ENCODE data around the gene GALNTL6.
"Not testable (repeated sequence)": the region's sequence is repeated elsewhere in the genome, so short reads cannot be mapped to it uniquely, and the experiment has no call there.

The GALNTL6 gene

DNA sequence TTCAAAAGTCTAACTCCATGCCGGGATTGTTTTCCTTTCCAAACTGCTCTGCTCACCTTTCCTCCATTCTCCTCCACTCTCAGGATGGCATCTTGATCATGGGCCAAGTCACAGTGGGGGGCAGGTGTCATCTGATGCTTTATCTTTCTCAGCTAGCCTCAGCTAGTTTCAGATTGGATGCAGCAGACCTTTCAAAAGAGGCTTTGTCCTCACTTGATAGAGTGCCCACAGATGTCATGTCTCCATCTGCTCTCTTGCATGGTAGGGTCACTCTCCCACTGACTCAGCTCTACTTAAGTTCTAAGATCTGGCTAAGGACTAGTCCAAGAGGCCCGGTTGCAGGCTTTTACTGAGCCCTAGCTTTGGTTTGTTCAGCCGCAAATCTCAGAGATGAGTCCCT lies 1013.7 kb downstream of the GALNTL6 start:
- DNase-seq, result no peak

DNA sequence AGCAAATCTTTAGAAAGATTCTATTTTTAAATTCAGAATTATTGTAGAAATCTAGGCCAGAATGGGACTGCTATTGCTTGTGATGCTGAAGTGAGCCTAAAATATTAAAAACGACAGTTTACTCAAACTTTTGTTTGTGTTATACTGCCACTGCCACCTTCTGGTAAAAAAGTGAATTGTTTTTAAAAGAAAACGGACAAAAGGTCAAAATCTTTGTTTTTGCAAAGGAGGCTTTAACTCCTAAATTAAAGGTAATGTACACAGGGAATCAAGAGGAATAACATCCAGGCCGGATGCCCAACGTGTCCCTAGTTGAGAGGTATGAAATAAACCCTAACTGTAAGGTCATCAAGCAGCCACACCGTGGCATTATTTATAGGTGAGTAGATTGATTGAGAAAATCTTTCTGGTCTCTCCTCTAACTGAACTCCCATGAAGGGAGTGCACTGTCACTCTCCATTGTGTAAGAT lies 1017.1 kb downstream of the GALNTL6 start:
- DNase-seq, result no peak

DNA sequence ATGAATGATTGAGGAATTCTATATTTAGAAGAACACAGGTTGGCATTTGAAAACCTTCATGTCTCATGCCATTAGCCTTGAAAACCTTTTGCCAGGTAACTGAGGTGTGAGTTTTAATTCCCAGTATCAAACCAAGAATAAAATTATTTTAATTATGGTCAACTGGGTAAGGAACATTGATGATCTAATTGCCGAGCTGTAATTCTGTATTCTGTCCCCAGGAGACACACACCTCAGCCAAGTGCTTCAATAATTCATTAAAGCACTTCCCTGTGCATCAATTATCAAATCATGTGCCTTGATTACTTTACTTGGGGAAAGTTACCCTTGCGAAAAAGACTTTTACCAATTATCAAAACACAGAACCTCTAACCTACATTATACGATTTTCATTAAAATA lies 1023.5 kb downstream of the GALNTL6 start:
- no peak for DNase-seq

DNA sequence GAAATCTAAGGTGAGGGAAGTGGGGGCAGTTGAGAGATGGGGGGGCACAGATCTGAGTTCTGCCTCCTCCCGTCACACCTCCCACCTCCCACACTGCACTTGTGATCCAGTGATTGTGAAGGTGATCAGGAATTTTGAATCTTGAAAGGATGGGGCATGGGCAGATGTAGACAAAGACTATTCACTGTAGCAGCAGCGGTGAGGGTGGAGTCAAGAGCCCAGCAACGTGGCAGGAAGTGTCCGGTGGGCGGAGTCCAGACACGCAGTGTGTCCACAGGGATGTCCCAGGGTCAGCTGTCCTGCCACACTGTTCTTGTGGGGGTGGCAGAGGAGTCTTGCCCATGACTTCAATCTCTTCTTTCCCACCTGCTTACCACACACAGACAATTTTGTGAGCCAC lies 1024.9 kb downstream of the GALNTL6 start:
- no peak for DNase-seq

DNA sequence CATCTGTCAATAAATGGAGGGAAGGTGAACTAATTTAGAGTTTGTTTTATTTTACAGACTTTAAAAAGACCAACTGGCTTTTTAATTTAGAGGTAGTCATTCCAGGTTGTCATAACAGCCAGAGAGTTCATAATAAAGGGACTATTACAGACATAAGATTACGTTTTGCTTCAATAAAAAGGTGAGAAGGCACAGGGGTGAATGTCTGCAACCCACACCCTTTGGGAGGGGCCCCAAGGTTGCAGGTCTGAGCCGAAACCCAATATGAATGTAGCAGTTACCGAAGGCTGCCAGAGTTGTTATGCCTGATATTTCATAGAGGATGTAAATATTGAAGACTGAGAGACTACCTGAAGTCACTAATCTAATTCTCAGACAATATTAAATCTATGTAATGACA lies 1025.7 kb downstream of the GALNTL6 start:
- DNase-seq, result no peak

DNA sequence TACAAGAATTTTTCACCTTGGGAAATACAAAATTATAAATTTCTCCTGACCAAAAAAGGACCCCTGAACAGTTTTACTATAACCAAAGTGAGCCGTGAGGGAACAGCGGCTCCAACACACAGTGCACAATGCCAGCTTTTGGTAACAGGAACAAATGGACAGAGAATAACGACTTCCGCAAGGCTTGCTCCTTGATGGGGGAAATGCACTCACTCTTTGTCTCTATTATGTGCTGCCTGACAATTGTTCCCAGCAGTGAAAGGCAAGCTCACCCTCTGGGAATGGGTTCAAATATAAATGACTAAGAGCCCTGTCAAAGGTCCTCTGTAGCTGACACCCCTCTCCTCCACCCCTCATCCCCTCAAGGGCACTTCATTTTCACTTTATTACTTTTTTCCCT lies 1029.6 kb downstream of the GALNTL6 start:
- DNase-seq, result no peak

DNA sequence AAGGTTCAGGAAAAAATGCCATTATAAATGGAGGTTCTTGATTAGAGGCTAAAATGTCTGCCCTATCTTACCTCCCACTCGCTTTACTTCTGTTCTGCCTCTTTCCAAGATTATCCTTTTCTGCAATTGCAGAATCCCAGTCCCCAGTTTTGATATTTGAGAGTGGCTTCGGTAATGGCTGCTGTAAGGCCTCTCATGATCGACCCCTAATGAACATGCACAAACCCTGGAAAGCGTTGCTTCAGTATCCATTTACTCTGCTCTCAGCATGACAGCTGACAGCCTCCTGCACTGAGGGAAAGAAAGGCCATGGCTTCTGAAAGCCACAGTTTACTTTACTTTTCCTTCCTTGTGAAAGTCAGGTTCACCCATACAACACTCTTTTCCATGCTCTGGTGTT lies 1030.0 kb downstream of the GALNTL6 start:
- DNase-seq, result no peak

DNA sequence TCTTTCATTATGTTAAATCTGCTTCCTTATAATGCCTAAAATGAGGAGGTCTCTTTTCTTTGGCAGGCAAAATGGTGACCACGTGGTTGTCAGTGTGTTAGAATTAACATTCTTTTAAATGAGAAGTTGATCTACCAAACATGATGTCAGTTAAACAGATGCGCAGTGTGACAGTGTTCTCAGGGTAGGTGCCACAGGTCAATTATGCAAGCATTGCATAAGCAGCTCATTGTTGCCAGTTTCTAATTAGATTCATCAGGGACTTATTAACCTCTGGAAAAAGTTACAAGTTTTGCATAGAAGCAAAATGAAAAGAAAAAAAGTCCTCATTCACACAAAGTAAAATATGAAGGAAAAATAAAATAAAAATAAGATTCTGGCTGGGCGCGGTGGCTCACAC lies 1031.4 kb downstream of the GALNTL6 start:
- DNase-seq, result no peak

DNA sequence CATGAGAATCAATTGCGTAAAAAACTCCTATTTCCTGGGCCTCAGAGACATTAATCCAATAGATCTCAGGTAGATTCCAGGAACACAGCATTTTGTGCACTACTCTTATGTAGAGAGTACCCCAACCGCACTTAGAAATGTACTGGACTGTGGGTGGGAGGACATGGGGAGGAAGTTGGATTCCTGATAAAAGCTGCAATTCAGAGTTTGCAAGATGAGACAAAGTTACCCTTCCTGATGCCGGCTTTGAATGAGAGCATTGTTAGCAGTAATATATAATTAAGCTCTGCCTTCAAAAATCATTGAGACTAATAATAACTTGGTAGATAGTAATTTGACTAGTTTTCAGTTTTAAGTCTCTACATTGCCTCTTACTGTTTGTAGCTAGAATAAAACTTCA lies 1032.1 kb downstream of the GALNTL6 start:
- no peak for DNase-seq

DNA sequence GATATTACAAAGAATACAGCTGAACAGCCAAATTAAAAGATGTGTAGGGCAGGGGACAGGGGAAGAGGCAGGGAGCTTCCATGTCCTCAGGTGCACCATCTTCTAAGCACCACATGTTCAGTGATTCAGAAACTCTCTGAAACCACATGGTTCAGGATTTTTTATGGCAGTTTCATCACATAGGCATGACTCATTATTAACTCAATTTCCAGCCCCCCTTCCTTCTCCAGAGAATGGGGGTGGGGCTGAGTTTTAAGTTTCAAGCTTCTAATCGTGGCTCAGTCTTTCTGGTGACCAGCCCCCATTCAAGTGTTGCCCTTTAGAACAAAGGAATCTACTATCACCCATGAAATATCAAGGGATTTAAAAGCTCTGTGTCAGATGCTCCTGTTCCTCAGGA lies 1037.6 kb downstream of the GALNTL6 start:
- no peak for DNase-seq

DNA sequence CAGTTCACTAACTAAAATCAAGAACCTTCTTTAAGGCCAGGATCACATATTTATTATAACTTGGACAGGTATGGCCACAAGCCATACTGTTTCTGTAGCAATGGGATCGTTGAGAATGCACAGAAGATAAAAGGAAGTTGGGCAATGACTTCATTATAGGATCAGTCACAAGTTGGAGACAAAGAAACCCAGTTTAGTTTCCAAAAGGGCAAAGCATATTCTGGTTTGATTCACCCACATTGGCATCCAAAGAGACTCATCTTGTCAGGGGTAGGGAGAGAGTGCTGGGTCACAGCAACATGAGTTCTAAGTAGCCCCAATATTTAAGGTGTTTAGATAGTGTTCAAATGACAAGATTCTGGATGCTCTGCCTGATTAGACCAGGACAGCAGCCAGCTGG lies 1038.3 kb downstream of the GALNTL6 start:
- no peak for DNase-seq

DNA sequence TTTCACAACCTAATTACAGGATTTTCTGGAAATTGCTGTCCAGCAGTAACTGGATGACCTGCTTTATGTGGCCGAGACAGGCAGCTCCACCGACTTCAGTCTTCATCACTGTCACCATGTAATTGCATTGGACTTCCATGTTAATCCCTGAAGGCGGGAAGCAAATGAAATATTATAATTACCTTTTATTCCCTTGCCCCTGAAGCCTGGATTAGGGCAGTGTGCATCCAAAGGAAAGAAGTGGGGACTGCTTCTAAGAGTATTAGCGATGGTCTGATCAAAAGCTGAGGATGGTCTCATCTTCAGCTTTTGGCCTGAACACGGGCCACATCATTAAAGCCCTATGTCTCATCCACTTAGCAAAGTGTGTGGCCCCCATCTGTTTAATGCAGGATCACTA lies 1043.8 kb downstream of the GALNTL6 start:
- no peak for DNase-seq

DNA sequence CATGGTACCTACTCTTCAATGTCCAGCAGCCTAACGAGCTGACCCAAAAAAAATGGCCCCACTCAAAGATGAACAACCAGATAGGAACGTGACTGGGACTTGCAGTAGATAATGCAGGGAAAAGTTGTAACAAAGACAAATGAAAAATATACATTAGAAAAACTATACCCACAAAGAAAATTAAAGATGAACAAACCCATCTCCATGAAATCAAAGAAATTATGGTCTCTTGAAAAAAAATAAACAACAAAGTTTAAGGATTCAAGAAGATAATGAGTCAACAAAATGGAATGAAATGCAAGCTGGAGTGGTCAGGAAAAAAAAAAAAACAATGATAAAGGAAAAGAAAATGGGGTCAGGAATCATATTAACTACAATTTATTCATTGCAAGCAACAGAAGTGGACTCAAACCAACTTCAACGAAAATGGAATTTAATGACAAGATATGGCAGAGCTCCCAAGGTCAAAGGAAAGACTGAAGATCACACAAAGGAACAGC lies 1045.6 kb downstream of the GALNTL6 start:
- DNase-seq, result no peak

DNA sequence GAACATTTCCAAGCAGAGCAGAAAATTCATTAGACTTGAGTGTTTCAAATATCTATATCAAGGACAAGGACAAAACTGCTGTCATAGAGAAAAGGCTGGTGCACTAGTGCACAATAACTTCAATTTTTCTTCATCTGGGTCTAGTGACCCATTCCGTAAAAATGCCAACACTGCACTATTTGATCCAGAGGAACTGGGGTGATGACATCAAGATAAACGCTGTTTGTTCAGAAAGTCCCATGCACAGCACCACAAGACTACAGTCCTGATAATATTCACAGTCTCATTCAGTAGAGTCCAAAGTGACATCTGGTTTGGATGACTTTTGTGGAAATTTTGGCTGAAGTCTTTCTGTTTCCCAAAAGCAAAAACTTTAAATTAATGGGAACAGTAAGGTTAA lies 1051.9 kb downstream of the GALNTL6 start:
- DNase-seq, result no peak

DNA sequence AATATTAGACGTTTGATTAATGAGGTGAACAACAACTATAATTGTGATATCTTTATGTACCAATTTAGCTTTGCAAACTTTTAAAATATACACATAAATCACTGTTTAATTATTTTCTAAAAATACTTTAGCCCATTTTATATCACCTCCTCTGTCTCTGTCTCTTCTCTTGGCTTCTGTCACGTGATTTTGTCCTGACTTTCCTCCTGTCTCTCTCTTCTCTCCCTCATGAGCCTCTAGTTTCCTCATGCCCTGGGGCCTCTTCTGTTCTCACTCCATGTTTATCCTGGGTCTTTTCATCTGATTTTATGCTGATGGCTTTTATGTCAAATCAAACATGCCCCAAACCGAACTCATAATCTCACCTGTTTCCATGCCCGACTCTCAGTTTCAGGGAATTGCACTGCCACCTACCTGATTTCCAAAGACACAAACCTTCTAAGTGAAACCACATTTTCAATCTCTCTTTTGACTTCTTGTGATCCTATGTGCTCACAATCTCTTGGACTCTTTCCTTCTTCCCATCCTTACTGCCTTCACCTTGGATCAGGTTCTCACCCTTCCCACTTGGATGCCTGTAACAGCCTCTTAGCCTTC lies 1052.4 kb downstream of the GALNTL6 start:
- DNase-seq, result no peak

DNA sequence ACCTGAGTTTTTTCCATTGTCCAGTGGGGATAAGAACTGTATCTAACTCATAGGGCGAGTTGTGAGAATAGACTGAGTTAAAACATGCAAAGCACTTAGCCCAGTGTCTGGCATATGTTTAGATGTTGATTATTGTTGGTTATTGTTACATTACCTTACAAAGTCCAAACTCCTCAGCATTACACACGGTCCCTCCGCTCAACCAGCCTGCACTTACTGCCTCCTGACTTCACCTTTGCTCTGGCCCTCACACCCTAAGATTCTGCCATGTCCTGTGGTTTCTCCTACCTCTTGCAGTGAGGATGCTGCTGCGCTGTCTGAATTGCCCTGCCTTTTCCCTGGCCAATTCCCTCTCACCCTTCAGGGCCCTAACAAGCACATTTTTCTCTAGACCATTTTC lies 1053.2 kb downstream of the GALNTL6 start:
- no peak for DNase-seq

DNA sequence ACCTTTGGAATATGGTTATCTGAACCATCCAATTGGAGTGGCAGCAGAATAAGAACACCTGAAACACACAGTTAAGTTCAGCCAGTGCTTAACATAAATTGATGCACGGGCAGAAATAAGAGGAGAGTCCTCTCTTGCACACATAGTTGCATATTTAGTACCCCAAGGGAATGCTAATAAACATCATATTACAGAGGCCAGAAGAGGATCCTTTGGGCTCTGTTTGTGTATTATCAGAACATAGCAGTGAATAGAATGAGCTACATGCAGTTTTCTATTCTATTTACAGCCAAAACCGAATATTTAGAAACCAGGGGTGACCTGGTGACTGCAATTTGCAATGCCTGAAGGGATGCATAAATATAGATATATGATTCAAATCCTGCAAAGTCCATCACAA lies 1054.6 kb downstream of the GALNTL6 start:
- no peak for DNase-seq

DNA sequence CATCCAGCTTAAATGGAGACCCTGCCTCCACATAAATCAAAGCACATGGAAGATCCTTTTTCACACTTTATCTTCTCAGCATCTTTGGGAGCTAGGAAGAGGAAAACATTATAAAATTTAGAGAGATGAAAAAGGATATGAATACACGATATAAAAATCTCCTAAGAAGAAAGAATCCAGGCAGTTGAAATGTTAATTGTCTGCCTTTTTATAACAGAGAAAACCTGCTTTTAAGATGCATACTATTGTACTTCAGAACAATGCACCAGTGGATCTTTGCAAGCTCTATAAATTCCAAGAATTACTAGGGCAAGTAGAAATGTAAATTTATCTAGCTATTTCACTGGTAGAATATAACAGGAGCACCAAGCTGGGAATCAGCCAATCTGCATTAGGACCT lies 1055.1 kb downstream of the GALNTL6 start:
- DNase-seq, result no peak

DNA sequence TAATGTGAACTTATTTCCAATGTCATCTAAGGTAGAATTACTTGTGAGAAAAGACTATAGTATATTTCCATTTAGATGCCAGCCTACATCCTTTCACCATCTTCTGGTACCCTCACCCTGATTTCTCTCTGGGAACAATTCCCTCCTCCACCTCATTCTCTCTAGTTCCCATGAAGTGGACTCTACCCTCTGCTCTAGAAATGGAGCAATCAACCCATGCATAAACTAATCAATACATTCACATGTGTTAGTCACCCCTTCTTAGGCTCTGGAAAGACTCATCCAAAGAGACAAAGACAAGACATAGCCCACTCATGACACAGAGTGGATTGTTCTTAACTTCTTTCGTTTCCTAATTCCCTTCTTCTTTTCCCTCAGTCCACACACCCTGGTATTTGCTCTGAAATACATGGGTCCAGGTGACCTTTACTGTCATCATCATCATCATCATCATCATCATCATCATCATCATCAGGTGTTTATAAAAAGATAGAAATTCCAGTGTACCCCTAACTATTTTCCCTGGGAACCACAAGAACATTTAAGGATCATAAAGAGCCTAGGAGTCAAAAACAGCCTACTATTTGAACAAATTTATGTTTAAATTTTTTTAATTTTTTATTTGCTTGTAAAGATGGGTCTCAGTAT lies 1056.5 kb downstream of the GALNTL6 start:
- no peak for DNase-seq

DNA sequence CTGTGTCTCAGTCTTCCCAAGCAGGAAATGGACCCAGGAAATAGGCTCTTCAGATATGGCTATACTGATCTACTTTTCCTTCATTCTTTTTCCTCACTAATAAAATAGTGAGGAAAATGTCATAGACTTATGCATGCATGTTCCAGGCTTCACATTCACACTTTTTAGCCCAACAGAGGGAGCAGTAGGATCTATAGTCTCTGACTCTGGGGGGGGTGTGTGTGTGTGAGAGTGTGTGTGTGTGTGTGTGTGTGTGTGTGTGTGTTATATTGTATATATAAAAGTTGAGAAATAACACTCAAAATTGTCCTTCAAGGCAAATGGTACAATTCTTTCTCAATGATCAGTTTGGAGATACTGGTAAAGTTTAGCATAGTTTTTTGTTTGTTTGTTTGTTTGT lies 1058.2 kb downstream of the GALNTL6 start:
- DNase-seq, result no peak

DNA sequence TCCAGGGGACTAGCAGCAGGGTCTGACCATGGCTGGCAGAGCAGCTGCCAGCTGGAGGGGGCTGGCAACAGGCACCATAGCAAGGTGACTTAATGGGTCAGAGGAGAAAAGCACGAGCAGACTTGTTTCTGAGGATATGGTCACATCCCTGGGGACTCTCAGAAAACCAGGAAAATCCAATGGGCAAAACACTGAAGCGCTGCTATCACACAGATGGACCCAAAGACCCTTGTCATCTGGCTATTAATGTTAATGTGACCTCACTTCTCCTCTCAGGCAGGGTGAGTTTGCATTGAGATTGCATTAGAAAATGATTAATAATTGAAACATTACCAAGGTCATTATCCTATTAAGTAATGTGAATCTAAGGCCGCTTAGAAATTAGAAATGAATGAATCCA lies 1061.7 kb downstream of the GALNTL6 start:
- no peak for DNase-seq

DNA sequence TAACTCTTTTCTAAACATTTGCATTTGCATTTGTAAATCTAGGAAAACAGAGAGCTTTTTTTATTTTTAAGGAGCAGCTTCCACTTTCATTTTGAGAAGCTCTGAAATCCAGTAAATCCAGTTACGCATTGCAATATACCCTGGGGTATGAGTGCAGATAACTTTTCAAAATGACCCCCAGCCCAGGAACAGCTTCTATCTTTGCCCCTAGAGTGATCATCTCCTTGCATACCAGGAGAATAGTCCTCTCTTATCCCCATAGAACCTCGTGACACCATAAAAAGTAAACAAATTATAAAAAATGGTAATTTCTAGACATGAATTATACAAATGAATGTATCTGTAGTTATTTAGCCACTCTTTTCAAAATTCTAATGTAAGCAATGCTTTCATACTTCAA lies 1063.2 kb downstream of the GALNTL6 start:
- DNase-seq, result no peak

DNA sequence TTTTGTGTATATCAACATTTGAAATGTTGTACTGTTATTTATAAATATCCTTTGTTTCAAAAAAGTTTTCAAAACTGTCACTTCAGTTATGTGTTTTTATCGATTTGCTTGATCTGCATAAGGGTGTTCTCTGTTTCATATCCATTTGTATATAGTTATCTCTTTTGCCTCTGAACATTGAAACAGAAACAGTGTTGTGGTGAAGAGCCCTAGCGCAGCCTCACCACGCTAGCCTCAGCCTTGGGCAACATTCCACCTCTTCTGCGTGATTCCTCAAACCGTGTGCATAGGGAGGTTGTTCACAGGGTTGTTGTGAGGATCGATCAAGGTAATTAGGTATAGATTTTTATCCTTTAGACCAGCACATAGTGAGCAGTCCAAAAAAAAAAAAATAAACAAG lies 1068.4 kb downstream of the GALNTL6 start:
- no peak for DNase-seq

DNA sequence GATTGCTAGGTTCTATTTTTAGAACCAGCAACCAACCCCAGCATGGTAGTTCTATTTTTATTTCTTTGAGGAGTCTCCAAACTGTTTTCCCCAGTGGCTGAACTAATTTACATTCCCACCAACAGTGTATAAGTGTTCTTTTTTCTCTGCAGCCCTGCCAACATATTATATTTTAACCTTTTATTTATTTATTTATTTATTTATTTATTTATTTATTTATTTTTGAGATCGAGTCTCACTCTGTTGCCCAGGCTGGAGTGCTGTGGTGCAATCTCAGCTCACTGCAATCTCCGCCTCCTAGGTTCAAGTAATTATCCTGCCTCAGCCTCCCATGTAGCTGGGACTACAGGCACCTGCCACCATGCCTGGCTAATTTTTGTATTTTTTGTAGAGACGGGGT lies 1074.2 kb downstream of the GALNTL6 start:
- not testable (repeated sequence) for DNase-seq

DNA sequence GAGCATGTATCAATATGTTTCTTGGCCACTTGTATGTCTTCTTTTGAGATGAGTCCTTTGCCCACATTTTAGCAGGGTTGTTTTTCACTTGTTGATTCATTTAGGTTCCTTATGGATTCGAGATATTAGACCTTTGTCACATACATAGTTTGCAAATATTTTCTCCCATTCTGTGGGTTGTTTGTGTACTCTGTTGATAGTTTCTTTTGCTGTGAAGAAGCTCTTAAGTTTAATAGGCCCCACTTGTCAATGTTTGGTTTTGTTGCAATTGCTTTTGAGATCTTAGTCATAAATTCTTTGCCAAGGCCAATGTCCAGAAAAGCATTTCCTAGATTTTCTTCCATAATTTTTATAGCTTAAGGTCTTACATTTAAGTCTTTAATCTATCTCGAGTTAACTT lies 1074.8 kb downstream of the GALNTL6 start:
- DNase-seq, result no peak

Data from T-helper 9 cell (primary cell).